H1 (cell line): ENCODE results near the gene FGD5. TPM values are rescaled to one million over a fixed set of nuclear protein-coding genes. Genes with fewer than 3 reads are reported as not detected.

ENCODE experiments used
- CTCF ChIA-PET: fragments of 300-600 bp; sonication (Branson Sonifier 250); formaldehyde crosslinking; loops from one replicate; lab custom pipeline; 2021; ENCODE audit not compliant: partially characterized antibody; lab: Charles Lee
- POLR2A ChIA-PET: fragments of 300-600 bp; sonication (Branson Sonifier 250); formaldehyde crosslinking; loops from one replicate; lab custom pipeline; 2021; ENCODE audit warnings: inconsistent platforms; ENCODE audit not compliant: partially characterized antibody; lab: Charles Lee
- DNase-seq, 2 experiments: peaks; one replicate each; pipeline versions ENCODE4 v3.0.0 to v3.0.0-alpha.2; 2010 to 2022; ENCODE audit warnings: low spot score in 2 of 2, low read depth in 1 of 2, mixed read lengths in 1 of 2
- FAIRE-seq: peaks from 2 replicates; lab custom pipeline; 2011; peaks lifted over from hg19 to GRCh38; lab: Jason Lieb, UNC
- H2AFZ ChIP-seq: 2 replicates; pipeline ENCODE4 v1.8.1; 2012; ENCODE audit warnings: low read length, inconsistent platforms
- H2AK5ac ChIP-seq: 2 replicates; pipeline ENCODE4 v1.6.1; 2013; ENCODE audit warnings: low read depth, low read length
- H2BK120ac ChIP-seq: replicated peaks from 2 replicates; pipeline ENCODE3; 2013; ENCODE audit warnings: low read depth, low read length, inconsistent platforms
- H2BK12ac ChIP-seq: 2 replicates; pipeline ENCODE4 v1.6.1; 2013; ENCODE audit warnings: low read depth, low read length
- H2BK15ac ChIP-seq: 2 replicates; pipeline ENCODE4 v1.6.1; 2013; ENCODE audit warnings: low read length
- H2BK20ac ChIP-seq: 2 replicates; pipeline ENCODE4 v1.6.1; 2013; ENCODE audit warnings: low read length
- H2BK5ac ChIP-seq: 2 replicates; pipeline ENCODE4 v1.6.1; 2013; ENCODE audit warnings: low read depth, low read length
- H3K14ac ChIP-seq: 2 replicates; pipeline ENCODE4 v1.6.1; 2013; ENCODE audit warnings: inconsistent platforms; ENCODE audit not compliant: insufficient read length
- H3K18ac ChIP-seq: 2 replicates; pipeline ENCODE4 v1.6.1; 2013; ENCODE audit warnings: low read length; ENCODE audit errors: extremely low read depth
- H3K23ac ChIP-seq: 2 replicates; pipeline ENCODE4 v1.6.1; 2013; ENCODE audit warnings: inconsistent platforms; ENCODE audit not compliant: insufficient read length
- H3K23me2 ChIP-seq: 2 replicates; pipeline ENCODE4 v1.6.1; 2013; ENCODE audit warnings: low read depth, low read length
- H3K27ac ChIP-seq: 2 replicates; pipeline ENCODE4 v1.6.1; 2011; ENCODE audit warnings: low read depth, low read length, inconsistent platforms
- H3K27me3 ChIP-seq, 4 experiments: replicated peaks in 1 of 4; 1 replicate in 1 of 4; 2 replicates in 3 of 4; pipeline versions ENCODE4 v1.6.1 to v1.8.1; 2011 to 2013; ENCODE audit warnings: low read length in 3 of 4, mild to moderate bottlenecking in 3 of 4, inconsistent platforms in 2 of 4, mixed read lengths in 2 of 4, moderate library complexity in 1 of 4; ENCODE audit not compliant: control insufficient read depth in 3 of 4, insufficient read depth in 3 of 4; ENCODE audit errors: extremely low read depth in 1 of 4
- H3K36me3 ChIP-seq, 4 experiments: 2 replicates each; pipeline versions ENCODE4 v1.6.1 to v1.8.1; 2011 to 2013; ENCODE audit warnings: mild to moderate bottlenecking in 4 of 4, low read length in 3 of 4, moderate library complexity in 2 of 4, control low read depth in 1 of 4, inconsistent platforms in 1 of 4; ENCODE audit not compliant: insufficient read depth in 4 of 4, control insufficient read depth in 2 of 4
- H3K4ac ChIP-seq: replicated peaks from 2 replicates; pipeline ENCODE3; 2013; ENCODE audit warnings: low read length, low read depth, mixed read lengths, inconsistent platforms; ENCODE audit not compliant: insufficient read length
- H3K4me1 ChIP-seq, 4 experiments: replicated peaks in 1 of 4; 1 replicate in 1 of 4; 2 replicates in 3 of 4; pipeline versions ENCODE4 v1.6.1 to v1.8.1; 2011 to 2013; ENCODE audit warnings: low read length in 3 of 4, inconsistent platforms in 2 of 4, mixed read lengths in 1 of 4; ENCODE audit not compliant: insufficient read depth in 4 of 4, control insufficient read depth in 3 of 4
- H3K4me2 ChIP-seq, 2 experiments: 2 replicates each; pipeline versions ENCODE4 v1.6.1 to v1.8.1; 2011 to 2013; ENCODE audit warnings: low read depth in 2 of 2, low read length in 2 of 2, control low read depth in 1 of 2, inconsistent platforms in 1 of 2, mild to moderate bottlenecking in 1 of 2; ENCODE audit not compliant: insufficient read depth in 1 of 2
- H3K4me3 ChIP-seq, 4 experiments: fragments of 200-600, 300-600 bp in 1 of 4; sonication (generic), shearing (Covaris generic), sonication (Bioruptor Twin) in 1 of 4; 2 replicates each; pipeline versions ENCODE4 v1.5.1 to v1.8.1; 2011 to 2016; ENCODE audit warnings: low read length in 4 of 4, low read depth in 3 of 4, control low read depth in 2 of 4, inconsistent platforms in 2 of 4, mild to moderate bottlenecking in 2 of 4, mixed read lengths in 1 of 4, moderate library complexity in 1 of 4; ENCODE audit not compliant: insufficient read depth in 2 of 4; ENCODE audit errors: extremely low read depth in 1 of 4
- H3K56ac ChIP-seq: replicated peaks from 2 replicates; pipeline ENCODE3; 2013; ENCODE audit warnings: low read depth, mild to moderate bottlenecking, mixed read lengths, low read length, inconsistent platforms; ENCODE audit not compliant: insufficient read length
- H3K79me1 ChIP-seq: 2 replicates; pipeline ENCODE4 v1.6.1; 2013; ENCODE audit warnings: low read depth, low read length, control low read depth
- H3K79me2 ChIP-seq, 2 experiments: 2 replicates each; pipeline versions ENCODE4 v1.6.1 to v1.8.1; 2012 to 2013; ENCODE audit warnings: low read length in 2 of 2, mild to moderate bottlenecking in 2 of 2, inconsistent platforms in 1 of 2; ENCODE audit not compliant: insufficient read depth in 2 of 2, control insufficient read depth in 1 of 2
- H3K9ac ChIP-seq, 4 experiments: replicated peaks in 1 of 4; 1 replicate in 1 of 4; 2 replicates in 3 of 4; pipeline versions ENCODE4 v1.6.1 to v1.8.1; 2011 to 2013; ENCODE audit warnings: low read depth in 3 of 4, low read length in 3 of 4, control low read depth in 2 of 4, mild to moderate bottlenecking in 2 of 4, moderate library complexity in 2 of 4, inconsistent platforms in 1 of 4; ENCODE audit errors: extremely low read depth in 1 of 4
- H3K9me3 ChIP-seq, 2 experiments: 2 replicates each; pipeline versions ENCODE4 v1.6.1 to v1.8.1; 2012 to 2013; ENCODE audit warnings: mild to moderate bottlenecking in 2 of 2, moderate library complexity in 2 of 2, control low read depth in 1 of 2, inconsistent platforms in 1 of 2, low read depth in 1 of 2, low read length in 1 of 2, mixed read lengths in 1 of 2; ENCODE audit not compliant: insufficient read depth in 2 of 2
- H4K20me1 ChIP-seq, 2 experiments: replicated peaks in 1 of 2; 2 replicates each; pipeline versions ENCODE3 to v1.8.1; 2011 to 2013; ENCODE audit warnings: inconsistent platforms in 2 of 2, low read length in 2 of 2, mild to moderate bottlenecking in 1 of 2; ENCODE audit not compliant: insufficient read depth in 2 of 2, control insufficient read depth in 1 of 2
- H4K5ac ChIP-seq: 2 replicates; pipeline ENCODE4 v1.6.1; 2013; ENCODE audit warnings: low read length, low read depth, mixed read lengths, inconsistent platforms; ENCODE audit not compliant: insufficient read length
- H4K8ac ChIP-seq: 2 replicates; pipeline ENCODE4 v1.8.0; 2013; ENCODE audit warnings: mild to moderate bottlenecking, moderate library complexity, low read length, inconsistent platforms; ENCODE audit not compliant: insufficient read depth; ENCODE audit errors: extremely low read depth
- H4K91ac ChIP-seq: replicated peaks from 2 replicates; pipeline ENCODE3; 2013; ENCODE audit warnings: low read length, mixed read lengths, inconsistent platforms; ENCODE audit not compliant: insufficient read length
- CBX5 ChIP-seq: fragments of 300-800, 300-1000 bp; sonication (generic); IDR thresholded peaks from 2 replicates; pipeline ENCODE4 v1.7.1; 2016; ENCODE audit warnings: antibody characterized with exemption, low read length, low read depth
- TBP ChIP-seq: IDR thresholded peaks from 2 replicates; pipeline ENCODE4 v1.6.1; 2011; ENCODE audit warnings: low read depth, low read length, improper control_type of control experiment
- WGBS, 2 experiments: shearing (Covaris generic) in 1 of 2; methylation state at CpG; one replicate each; pipeline versions ENCODE4 v1.1.6 to v1.1.7; 2013 to 2015; ENCODE audit warnings: low lambda C conversion rate in 2 of 2, mixed read lengths in 2 of 2, inconsistent platforms in 1 of 2, low coverage in 1 of 2, missing lambda C conversion rate in 1 of 2; ENCODE audit not compliant: insufficient replicate concordance in 2 of 2, insufficient coverage in 1 of 2, insufficient read length in 1 of 2; ENCODE audit errors: extremely low coverage in 1 of 2, missing lambda C conversion rate in 1 of 2; 5-methylcytosine and 5-hydroxymethylcytosine counted together
- polyA plus RNA-seq, 7 experiments: library from polyadenylated mRNA; depleted of rRNA in 3 of 7; stranded (reverse) in 5 of 7; unstranded in 2 of 7; fragments of >200 nt in 5 of 7; fragments of 200-250 nt in 2 of 7; gene quantifications; 1 replicate in 5 of 7; 2 replicates in 1 of 7; 4 replicates in 1 of 7; pipeline versions ENCODE4 v1.2.1 to v1.2.3, GENCODE V29; 2011 to 2013; ENCODE audit warnings: missing spikeins in 2 of 7, mixed read lengths in 2 of 7
- total RNA-seq: library from RNA; stranded (reverse); fragmentation: NEBNext Ultra II Directional; extraction: Animal tissue kit (Norgen Biotek cat#: 25700); gene quantifications from 2 replicates; pipeline ENCODE4 v1.2.1, GENCODE V29; 2021

The FGD5 gene
- total and polyA plus RNA-seq, 2 of the 8 experiments (the other 6 are each of a cell fraction or from before 2014, with no cell fraction given): 4.7 to 14.3 TPM

GRCh38 chr3:14876921-14877333 is 58.2 kb downstream of the FGD5 start:
- Histone ChIP-seq H2BK12ac (0 out of 2 replicates have a peak overlapping the region, but pooled peaks have one; percentile 9), H3K23ac (no peak overlapping the region), H3K9ac (no peak overlapping the region), H3K27ac (no peak overlapping the region), H4K20me1 (no peaks in the 10 kb centered on the region), H3K36me3 (no peaks in the 10 kb centered on the region), H3K79me1 (no peaks in the 10 kb centered on the region; the same call in 1 of the 2 replicates), H2BK15ac (peak overlapping the region; percentile 46; the same call in 1 of the 2 replicates), H3K4me1 (peaks cover 0 to 21% (median 12%) of the 10 kb centered on the region in 4 experiments; a peak in 6 of 7 replicates), H3K18ac (no peak overlapping the region; the same call in 1 of the 2 replicates), H2BK120ac (no peak overlapping the region), H3K4me3 (no peak overlapping the region), H3K27me3 (no peaks in the 10 kb centered on the region), H3K4me2 (no peak overlapping the region), H3K23me2 (no peaks in the 10 kb centered on the region), H3K79me2 (no peaks in the 10 kb centered on the region), H3K4ac (no peak overlapping the region), H2AK5ac (no peak overlapping the region), H3K9me3 (no peaks in the 10 kb centered on the region), H2BK20ac (no peak overlapping the region), H4K8ac (0 out of 2 replicates have a peak overlapping the region, but pooled peaks have one; percentile 21), H3K56ac (no peak overlapping the region), H3K14ac (no peak overlapping the region), H4K91ac (no peak overlapping the region), H2BK5ac (peak overlapping the region; percentile 19; the same call in 1 of the 2 replicates), H2AFZ (no peak overlapping the region), H4K5ac (no peak overlapping the region)
- TF ChIP-seq TBP (no peak), CBX5 (no peak)
- no peak for FAIRE-seq
- no peak for DNase-seq
- ChIA-PET CTCF (interaction anchor here (0.5 to 7.9 kb wide), 6 partner anchors 9 to 746 kb away, joined by 3 to 50 read pairs (median 4); no protein-coding TSS in a partner anchor), POLR2A (interaction anchor here (1.9 kb wide), 1 partner anchor 21 kb away, joined by 4 read pairs; no protein-coding TSS in a partner anchor)
- 90% methylated on average over 12 of the region's 12 CpGs; no CpG with 5 or more reads in 1 of the 2 experiments for WGBS, 2 experiments
